RWPE2 (cell line): ENCODE data around the gene VDAC1.

Experiments used
- ATAC-seq: fragments of 200-7000 bp; cut with Tn5 transposase; 3 replicates; pipeline ENCODE4 v1.9.1; 2021; ENCODE audit warnings: low read depth
- DNase-seq: peaks from one replicate; pipeline ENCODE4 v3.0.0-alpha.2; 2020; ENCODE audit warnings: low spot score
- H3K27ac ChIP-seq: fragments of 450-650 bp; 2 replicates; pipeline ENCODE4 v1.5.1; 2017; ENCODE audit warnings: mild to moderate bottlenecking; ENCODE audit not compliant: poor library complexity, severe bottlenecking
- H3K27me3 ChIP-seq: fragments of 250-450 bp; sonication (Bioruptor Pico); 2 replicates; pipeline ENCODE4 v1.5.1; 2021; ENCODE audit warnings: mild to moderate bottlenecking, moderate library complexity; ENCODE audit not compliant: insufficient read depth, poor library complexity, severe bottlenecking
- H3K36me3 ChIP-seq: fragments of 250-450 bp; sonication (Bioruptor Pico); 2 replicates; pipeline ENCODE4 v1.5.1; 2020; ENCODE audit warnings: low read depth, mild to moderate bottlenecking, moderate library complexity
- H3K4me1 ChIP-seq: fragments of 250-450 bp; sonication (Bioruptor Pico); 2 replicates; pipeline ENCODE4 v1.5.1; 2021; ENCODE audit warnings: mild to moderate bottlenecking, moderate library complexity; ENCODE audit not compliant: insufficient read depth, poor library complexity, severe bottlenecking
- H3K4me3 ChIP-seq: fragments of 250-450 bp; sonication (Bioruptor Pico); 2 replicates; pipeline ENCODE4 v1.5.1; 2021; ENCODE audit warnings: mild to moderate bottlenecking, moderate library complexity; ENCODE audit not compliant: severe bottlenecking
- H3K9me3 ChIP-seq: fragments of 250-450 bp; sonication (Bioruptor Pico); 2 replicates; pipeline ENCODE4 v1.5.1; 2021; ENCODE audit warnings: mild to moderate bottlenecking, moderate library complexity; ENCODE audit not compliant: severe bottlenecking
- CTCF ChIP-seq: fragments of 450-650 bp; IDR thresholded peaks from one replicate; pipeline ENCODE4 v1.5.1; 2017; ENCODE audit warnings: mild to moderate bottlenecking, moderate library complexity; ENCODE audit not compliant: poor library complexity, severe bottlenecking

The VDAC1 gene

DNA sequence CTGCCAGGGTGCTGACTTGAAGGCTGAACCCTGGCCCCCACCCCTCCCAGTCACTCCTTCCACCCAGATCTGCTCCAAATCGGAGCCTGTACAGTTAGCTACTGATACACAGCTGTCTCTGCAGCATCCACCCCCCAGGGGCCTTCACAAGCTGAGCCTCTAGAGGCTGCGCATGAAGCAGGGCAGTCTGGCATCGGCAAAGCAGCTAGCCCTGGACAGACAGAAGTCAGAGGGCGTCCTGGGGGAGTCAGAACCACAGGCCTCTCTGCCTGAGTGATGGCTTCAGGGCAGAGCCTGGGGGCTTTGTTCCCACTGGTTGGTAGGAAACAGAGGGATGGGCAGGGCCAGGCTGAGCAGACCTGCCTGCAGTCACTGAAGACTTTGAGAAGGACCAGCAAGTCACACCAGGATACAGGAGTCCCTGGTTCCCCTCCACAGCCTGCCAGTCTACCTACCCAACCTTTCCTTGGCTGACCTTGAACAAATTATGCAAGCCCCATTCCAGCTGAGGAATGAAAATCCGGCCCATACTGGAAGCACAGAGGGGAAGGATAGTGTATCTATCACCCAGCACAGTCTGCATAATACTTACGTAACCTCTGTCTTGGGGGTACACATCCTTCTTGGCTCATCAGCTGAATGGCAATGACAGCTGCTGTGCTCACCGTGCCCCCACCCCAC, 8.8 kb downstream of the VDAC1 start:
- Histone ChIP-seq H3K27ac (no peak overlapping the region), H3K4me1 (peaks cover 23% of the 10 kb centered on the region), H3K27me3 (no peaks in the 10 kb centered on the region), H3K4me3 (no peak overlapping the region), H3K36me3 (peaks cover 44% of the 10 kb centered on the region), H3K9me3 (no peaks in the 10 kb centered on the region)
- ATAC-seq (no peak), DNase-seq (peak; percentile 57)
- TF ChIP-seq CTCF: no peak

- DNase-seq (peak; percentile 38), ATAC-seq (no peak)
- H3K4me1 ChIP-seq: peaks cover 23% of the 10 kb centered on the region
- no peak overlapping the region for H3K4me3 ChIP-seq
- H3K27ac ChIP-seq: no peak overlapping the region
- no peaks in the 10 kb centered on the region for H3K27me3 ChIP-seq
- H3K36me3 ChIP-seq: peaks cover 44% of the 10 kb centered on the region
- no peaks in the 10 kb centered on the region for H3K9me3 ChIP-seq
- TF ChIP-seq CTCF: no peak
These were observed 9.4 kb downstream of the VDAC1 start for GRCh38 chr5:133995341-133995740.

DNA sequence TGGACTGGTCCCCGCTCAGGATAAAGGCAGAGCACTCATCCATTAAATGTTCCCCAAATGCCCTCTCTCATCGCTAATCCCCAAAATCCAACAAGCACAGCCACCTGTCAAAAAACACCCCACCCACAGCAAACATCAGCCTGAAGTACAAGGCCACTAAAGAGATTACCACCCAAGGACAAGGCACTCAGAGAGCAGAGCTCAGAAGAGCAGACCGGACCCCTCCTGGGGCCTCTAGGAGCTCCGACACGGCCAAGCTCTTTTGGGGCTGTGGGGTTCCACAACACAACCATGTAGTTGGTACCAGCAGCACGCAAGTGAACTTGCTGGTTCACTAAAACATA, 9.8 kb downstream of the VDAC1 start:
- no peak for TF ChIP-seq CTCF
- ATAC-seq (no peak), DNase-seq (peak; percentile 25)
- peaks cover 44% of the 10 kb centered on the region for H3K36me3 ChIP-seq
- no peak overlapping the region for H3K4me3 ChIP-seq
- no peaks in the 10 kb centered on the region for H3K27me3 ChIP-seq
- H3K9me3 ChIP-seq: no peaks in the 10 kb centered on the region
- peaks cover 23% of the 10 kb centered on the region for H3K4me1 ChIP-seq
- no peak overlapping the region for H3K27ac ChIP-seq

GRCh38 chr5:133994297-133994989, 10.3 kb downstream of the VDAC1 start:
- peaks cover 44% of the 10 kb centered on the region for H3K36me3 ChIP-seq
- H3K27ac ChIP-seq: no peak overlapping the region
- H3K9me3 ChIP-seq: no peaks in the 10 kb centered on the region
- no peak overlapping the region for H3K4me3 ChIP-seq
- no peak for TF ChIP-seq CTCF
- peak; percentile 36 for DNase-seq
- peaks cover 23% of the 10 kb centered on the region for H3K4me1 ChIP-seq
- ATAC-seq: no peak
- no peaks in the 10 kb centered on the region for H3K27me3 ChIP-seq
